ENCODE measurements around the gene BICC1.

DNA sequence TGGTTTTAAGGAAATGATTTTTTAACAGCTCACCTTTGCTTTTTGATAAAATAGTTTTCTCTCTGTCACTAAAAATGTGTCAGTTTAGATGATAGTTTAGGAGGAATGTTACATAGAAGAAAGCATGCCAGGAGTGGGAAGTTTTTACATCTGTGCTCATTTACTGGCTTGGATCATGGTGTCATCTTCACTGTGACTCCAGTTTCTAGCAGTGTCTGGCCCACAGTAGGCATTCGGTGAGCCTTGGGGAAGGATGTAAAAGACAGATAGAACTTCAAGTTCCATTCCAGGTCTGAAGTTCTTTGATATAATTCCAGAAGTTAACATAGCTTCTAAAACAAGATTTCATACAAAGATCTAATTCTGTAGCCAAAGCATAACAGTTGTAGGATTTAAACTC lies 259.2 kb downstream of the BICC1 start:
- TF ChIP-seq, protein P1, sequence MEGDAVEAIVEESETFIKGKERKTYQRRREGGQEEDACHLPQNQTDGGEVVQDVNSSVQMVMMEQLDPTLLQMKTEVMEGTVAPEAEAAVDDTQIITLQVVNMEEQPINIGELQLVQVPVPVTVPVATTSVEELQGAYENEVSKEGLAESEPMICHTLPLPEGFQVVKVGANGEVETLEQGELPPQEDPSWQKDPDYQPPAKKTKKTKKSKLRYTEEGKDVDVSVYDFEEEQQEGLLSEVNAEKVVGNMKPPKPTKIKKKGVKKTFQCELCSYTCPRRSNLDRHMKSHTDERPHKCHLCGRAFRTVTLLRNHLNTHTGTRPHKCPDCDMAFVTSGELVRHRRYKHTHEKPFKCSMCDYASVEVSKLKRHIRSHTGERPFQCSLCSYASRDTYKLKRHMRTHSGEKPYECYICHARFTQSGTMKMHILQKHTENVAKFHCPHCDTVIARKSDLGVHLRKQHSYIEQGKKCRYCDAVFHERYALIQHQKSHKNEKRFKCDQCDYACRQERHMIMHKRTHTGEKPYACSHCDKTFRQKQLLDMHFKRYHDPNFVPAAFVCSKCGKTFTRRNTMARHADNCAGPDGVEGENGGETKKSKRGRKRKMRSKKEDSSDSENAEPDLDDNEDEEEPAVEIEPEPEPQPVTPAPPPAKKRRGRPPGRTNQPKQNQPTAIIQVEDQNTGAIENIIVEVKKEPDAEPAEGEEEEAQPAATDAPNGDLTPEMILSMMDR (IDR thresholded peaks at IDR 0.05) = no peak
- no peak for TF ChIP-seq EZH2 (IDR thresholded peaks at IDR 0.05; ENCODE audit: borderline replicate concordance, insufficient read depth, low read depth, low read length, poor library complexity, severe bottlenecking)

Data from B cell (primary cell).